ENCODE results near the gene ABLIM2.
A peak's percentile ranks its signal among the peaks of the same experiment; 100 is the strongest.
"Not testable (repeated sequence)": the region's sequence is repeated elsewhere in the genome, so short reads cannot be mapped to it uniquely, and the experiment has no call there.

ABLIM2 gene

GRCh38 chr4:7959078-7959477, 199.5 kb downstream of the ABLIM2 start:
- no peak for DNase-seq (ENCODE audit: low spot score)

- DNase-seq (ENCODE audit: low spot score) = no peak
These were observed 201.5 kb downstream of the ABLIM2 start for GRCh38 chr4:7956934-7957656.

GRCh38 chr4:7956270-7956808, 202.3 kb downstream of the ABLIM2 start:
- no peak for DNase-seq (ENCODE audit: low spot score)

GRCh38 chr4:7955393-7955792, 203.2 kb downstream of the ABLIM2 start:
- no peak for DNase-seq (ENCODE audit: low spot score)

GRCh38 chr4:7952615-7953014, 206.0 kb downstream of the ABLIM2 start:
- no peak for DNase-seq (ENCODE audit: low spot score)

- no peak for DNase-seq (ENCODE audit: low spot score)
These were observed 208.1 kb downstream of the ABLIM2 start for GRCh38 chr4:7950301-7951092.

- DNase-seq (ENCODE audit: low spot score) = no peak
These were observed 208.9 kb downstream of the ABLIM2 start for GRCh38 chr4:7949759-7950158.

- DNase-seq (ENCODE audit: low spot score) = no peak
These were observed 210.7 kb downstream of the ABLIM2 start for GRCh38 chr4:7947927-7948326.

- DNase-seq (ENCODE audit: low spot score) = no peak
These were observed 212.8 kb downstream of the ABLIM2 start for GRCh38 chr4:7945709-7946380.

GRCh38 chr4:7944599-7945220, 213.9 kb downstream of the ABLIM2 start:
- DNase-seq (ENCODE audit: low spot score) = no peak

GRCh38 chr4:7943688-7944087, 214.9 kb downstream of the ABLIM2 start:
- DNase-seq (ENCODE audit: low spot score) = not testable (repeated sequence)

GRCh38 chr4:7943211-7943610, 215.4 kb downstream of the ABLIM2 start:
- no peak for DNase-seq (ENCODE audit: low spot score)

GRCh38 chr4:7941965-7942496, 216.6 kb downstream of the ABLIM2 start:
- DNase-seq (ENCODE audit: low spot score) = no peak

GRCh38 chr4:7941111-7941964, 217.3 kb downstream of the ABLIM2 start:
- no peak for DNase-seq (ENCODE audit: low spot score)

- peak; percentile 91 for DNase-seq (ENCODE audit: low spot score)
These were observed 219.1 kb downstream of the ABLIM2 start, which contains the start of gene AFAP1 for GRCh38 chr4:7939377-7940108. TSS of gene AFAP1 (minus strand) at chr4:7939861. CDS start at chr4:7872078, 67,783 bp downstream.

- peak; percentile 14 for DNase-seq (ENCODE audit: low spot score)
These were observed 219.8 kb downstream of the ABLIM2 start for GRCh38 chr4:7938609-7939376.

GRCh38 chr4:7938266-7938608, 220.4 kb downstream of the ABLIM2 start:
- no peak for DNase-seq (ENCODE audit: low spot score)

GRCh38 chr4:7937006-7937405, 221.6 kb downstream of the ABLIM2 start:
- DNase-seq (ENCODE audit: low spot score) = no peak
